GM19395 (cell line): ENCODE results near the gene SLC9A1.

ENCODE experiments used
- ATAC-seq: cut with Tn5 transposase; IDR thresholded peaks from one replicate; pipeline ENCODE4 v1.9.1; 2021; ENCODE audit warnings: mild to moderate bottlenecking, moderate library complexity; ENCODE audit not compliant: unreplicated experiment

The SLC9A1 gene

GRCh38 chr1:27152004-27152828, 2.7 kb downstream of the SLC9A1 start:
- ATAC-seq: no peak

GRCh38 chr1:27150641-27151040, 4.3 kb downstream of the SLC9A1 start:
- no peak for ATAC-seq

GRCh38 chr1:27150183-27150582, 4.7 kb downstream of the SLC9A1 start:
- ATAC-seq: no peak

- no peak for ATAC-seq
Observed at GRCh38 chr1:27149762-27150113, 5.2 kb downstream of the SLC9A1 start.

- no peak for ATAC-seq
Observed at GRCh38 chr1:27149084-27149761, 5.7 kb downstream of the SLC9A1 start.

GRCh38 chr1:27148591-27148990, 6.3 kb downstream of the SLC9A1 start:
- ATAC-seq: no peak

GRCh38 chr1:27147842-27148518, 6.9 kb downstream of the SLC9A1 start:
- ATAC-seq: no peak

- no peak for ATAC-seq
Observed at GRCh38 chr1:27145934-27146354, 9.0 kb downstream of the SLC9A1 start.

GRCh38 chr1:27144920-27145661, 9.8 kb downstream of the SLC9A1 start:
- ATAC-seq: no peak

GRCh38 chr1:27144049-27144748, 10.7 kb downstream of the SLC9A1 start:
- no peak for ATAC-seq

- no peak for ATAC-seq
Observed at GRCh38 chr1:27143401-27143800, 11.5 kb downstream of the SLC9A1 start.

GRCh38 chr1:27142464-27142863, 12.5 kb downstream of the SLC9A1 start:
- no peak for ATAC-seq

- no peak for ATAC-seq
Observed at GRCh38 chr1:27141266-27142003, 13.5 kb downstream of the SLC9A1 start.

GRCh38 chr1:27139980-27140379, 14.9 kb downstream of the SLC9A1 start:
- ATAC-seq: no peak

- ATAC-seq: no peak
Observed at GRCh38 chr1:27138927-27139326, 16.0 kb downstream of the SLC9A1 start.

GRCh38 chr1:27138368-27138767, 16.6 kb downstream of the SLC9A1 start:
- ATAC-seq: no peak

- ATAC-seq: no peak
Observed at GRCh38 chr1:27137544-27138075, 17.3 kb downstream of the SLC9A1 start.

- ATAC-seq: no peak
Observed at GRCh38 chr1:27136998-27137542, 17.9 kb downstream of the SLC9A1 start.

GRCh38 chr1:27136236-27136551, 18.7 kb downstream of the SLC9A1 start:
- no peak for ATAC-seq
